NOMO-1 treated with dmso at 0.1 percent for 144 hours (cell line): ENCODE results near the gene SMAD7.
A peak's percentile ranks its signal among the peaks of the same experiment; 100 is the strongest.

ENCODE experiments used
- DNase-seq: peaks from one replicate; lab custom pipeline; 2025; ENCODE audit not compliant: unreplicated experiment; lab: John Stamatoyannopoulos, UW

The SMAD7 gene

GRCh38 chr18:48899558-48900174 is 51.1 kb downstream of the SMAD7 start:
- DNase-seq, result no peak

- no peak for DNase-seq
Observed at GRCh38 chr18:48898521-48898920, 52.2 kb downstream of the SMAD7 start.

DNA sequence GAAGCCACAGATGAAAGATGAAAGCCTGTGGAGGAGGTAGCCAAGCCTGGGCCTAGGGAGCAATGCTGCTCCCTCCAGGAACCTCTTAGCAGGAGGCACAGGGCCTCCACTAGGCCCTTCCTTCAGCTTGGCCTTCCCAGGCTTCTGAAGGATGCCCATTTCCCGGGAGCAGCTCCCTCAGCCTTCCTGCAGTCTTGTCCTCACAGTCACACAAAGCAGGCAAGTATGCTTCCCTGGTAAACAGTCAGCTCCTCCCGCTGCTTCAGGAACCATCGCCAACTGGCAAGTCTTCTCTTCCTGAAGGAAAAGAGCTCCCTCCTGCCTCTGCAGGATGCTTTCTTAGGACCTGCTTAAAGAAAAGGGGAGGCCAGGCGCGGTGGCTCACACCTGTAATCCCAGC is 53.2 kb downstream of the SMAD7 start:
- no peak for DNase-seq

DNA sequence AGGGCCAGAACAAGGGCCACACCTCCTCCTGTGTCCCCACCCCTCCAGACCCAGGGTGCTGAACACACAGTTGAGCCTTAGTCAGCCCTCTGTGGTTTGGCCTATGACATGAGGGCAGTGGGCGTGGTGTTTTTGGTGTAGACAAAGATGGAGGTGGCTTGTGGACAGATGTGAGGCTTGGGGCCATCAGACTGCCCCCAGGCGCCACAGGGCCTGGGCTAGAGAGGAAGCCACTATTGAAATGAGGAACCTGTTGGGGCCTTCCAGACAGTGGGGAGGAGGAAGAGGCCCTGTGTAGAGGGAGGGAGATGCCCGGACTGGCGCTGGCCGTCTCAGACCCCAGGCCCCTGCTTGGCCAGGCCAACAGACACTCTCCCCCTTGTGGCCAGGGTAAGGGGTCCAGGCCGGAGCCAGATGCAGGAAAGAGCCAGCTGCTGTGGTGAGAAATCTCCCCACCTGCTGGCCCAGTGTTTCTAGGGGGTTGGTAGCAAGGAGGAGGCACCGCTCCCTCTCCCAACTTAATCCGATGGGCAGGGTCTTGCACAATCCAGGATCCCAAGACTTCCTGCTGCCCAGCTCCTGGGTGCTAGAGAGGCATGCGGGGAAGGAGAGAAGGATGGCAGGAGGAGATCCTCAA is 53.8 kb downstream of the SMAD7 start:
- peak; percentile 100 for DNase-seq

DNA sequence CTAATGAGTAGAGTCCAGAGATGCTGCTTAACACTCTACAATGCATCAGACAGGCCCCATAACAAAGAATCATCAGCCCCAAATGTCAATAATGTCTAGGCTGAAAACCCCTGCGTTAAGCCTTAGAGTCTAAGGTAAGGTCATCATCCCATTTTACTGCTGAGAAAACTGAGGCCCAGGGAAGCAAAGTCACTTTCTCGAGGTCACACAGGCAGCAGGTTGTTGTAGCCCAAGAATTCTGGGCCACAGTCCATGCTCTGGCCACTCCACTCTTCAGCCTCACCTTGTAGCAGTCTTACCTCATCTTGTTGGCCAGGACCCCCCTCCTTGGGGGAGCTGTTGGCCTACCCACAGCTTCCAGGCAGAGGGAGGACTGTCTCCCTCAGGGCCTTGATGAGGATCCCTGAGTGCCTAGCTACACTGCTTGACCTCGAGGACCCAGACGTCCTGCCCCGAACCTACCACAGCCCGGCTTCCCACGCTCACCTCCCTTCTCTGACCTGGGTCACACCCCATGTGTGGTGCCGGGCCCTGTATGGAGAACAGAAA is 54.4 kb downstream of the SMAD7 start:
- DNase-seq, result no peak

DNA sequence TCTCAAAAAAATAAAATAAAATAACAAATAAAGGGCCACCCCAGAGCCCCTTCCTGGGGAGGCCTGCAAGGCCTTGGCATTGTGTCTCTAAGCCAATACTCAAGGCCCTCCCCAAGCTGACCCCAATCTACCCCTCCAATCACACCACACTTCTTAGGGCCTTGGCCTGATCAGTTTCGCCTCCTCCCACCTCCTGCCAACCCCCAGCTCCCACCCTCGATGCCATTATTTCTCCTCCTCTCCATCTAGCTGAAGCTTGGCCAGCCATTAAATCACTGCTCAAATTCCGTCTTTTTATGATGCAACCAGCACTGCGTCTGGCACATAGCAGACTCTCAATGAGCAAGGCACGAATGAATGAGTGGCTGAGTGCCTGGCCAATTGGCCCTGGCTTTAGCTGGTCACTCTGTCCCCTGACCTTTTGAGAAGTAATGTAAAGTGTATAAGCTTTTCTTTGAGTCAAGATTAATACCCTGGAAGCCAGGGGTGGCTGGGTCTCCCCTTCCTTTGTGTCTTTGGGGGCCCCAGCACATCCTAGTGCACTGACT is 55.9 kb downstream of the SMAD7 start:
- no peak for DNase-seq

GRCh38 chr18:48893608-48894600 is 56.9 kb downstream of the SMAD7 start:
- DNase-seq, result no peak

- no peak for DNase-seq
Observed at GRCh38 chr18:48893061-48893607, 57.6 kb downstream of the SMAD7 start.

- DNase-seq, result no peak
Observed at GRCh38 chr18:48892146-48892855, 58.5 kb downstream of the SMAD7 start.

GRCh38 chr18:48891721-48892120 is 59.0 kb downstream of the SMAD7 start:
- DNase-seq, result no peak

GRCh38 chr18:48889981-48890762 is 60.6 kb downstream of the SMAD7 start:
- DNase-seq, result no peak

DNA sequence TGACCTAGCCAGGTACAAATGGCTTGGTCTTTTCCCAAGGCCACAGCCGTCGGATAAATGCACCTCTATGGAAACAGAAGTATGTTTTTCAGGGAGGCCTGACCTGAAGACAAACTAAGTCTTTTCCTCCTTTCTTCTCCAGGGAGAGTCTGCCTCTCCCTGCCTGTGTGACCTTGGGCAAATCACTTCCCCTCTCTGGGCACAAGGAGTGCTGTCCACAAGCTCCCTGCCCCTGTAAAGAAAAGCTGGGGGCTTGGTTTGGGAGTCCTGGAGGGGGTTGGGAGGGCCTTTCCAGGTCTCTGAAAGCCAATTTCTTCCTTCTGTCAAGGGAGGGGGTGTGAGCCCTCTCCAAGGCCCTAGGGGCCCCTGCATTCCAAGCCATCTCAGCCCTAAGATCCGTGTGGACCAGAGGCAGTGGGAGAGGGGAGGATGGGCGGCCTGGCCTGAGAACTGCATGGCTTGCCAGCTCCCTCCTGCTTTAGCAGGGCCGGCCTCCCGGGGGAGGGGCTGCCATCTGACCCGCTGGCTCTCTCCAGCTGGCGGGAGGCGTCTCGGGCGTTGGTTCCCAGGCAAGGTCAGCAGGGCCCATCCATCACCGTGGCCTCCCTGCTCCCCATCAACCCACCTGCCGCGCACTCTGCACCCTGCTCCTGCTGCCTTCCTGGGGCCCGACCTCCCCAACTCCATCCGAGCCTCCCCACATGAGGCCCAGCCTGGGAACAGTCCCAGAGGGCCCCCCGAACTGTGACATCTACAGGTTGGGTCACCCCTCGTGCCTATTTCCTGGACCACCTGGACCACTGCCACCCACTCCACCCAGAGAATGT is 61.4 kb downstream of the SMAD7 start:
- DNase-seq, result no peak

DNA sequence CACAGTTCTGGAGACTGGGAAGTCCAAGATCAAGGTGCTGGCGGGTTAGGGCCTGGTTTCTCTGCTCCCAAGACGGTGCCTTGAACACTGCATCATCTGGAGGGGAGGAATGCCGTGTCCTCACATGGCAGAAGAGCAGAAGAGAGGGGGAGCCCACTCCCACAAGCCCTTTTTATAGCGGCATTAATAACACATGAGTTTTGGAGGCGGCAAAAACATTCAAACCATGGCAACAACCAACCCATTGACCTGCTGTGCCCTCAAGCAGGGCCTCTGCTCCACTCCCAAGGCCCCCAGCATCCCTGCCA is 62.0 kb downstream of the SMAD7 start:
- DNase-seq, result no peak

DNA sequence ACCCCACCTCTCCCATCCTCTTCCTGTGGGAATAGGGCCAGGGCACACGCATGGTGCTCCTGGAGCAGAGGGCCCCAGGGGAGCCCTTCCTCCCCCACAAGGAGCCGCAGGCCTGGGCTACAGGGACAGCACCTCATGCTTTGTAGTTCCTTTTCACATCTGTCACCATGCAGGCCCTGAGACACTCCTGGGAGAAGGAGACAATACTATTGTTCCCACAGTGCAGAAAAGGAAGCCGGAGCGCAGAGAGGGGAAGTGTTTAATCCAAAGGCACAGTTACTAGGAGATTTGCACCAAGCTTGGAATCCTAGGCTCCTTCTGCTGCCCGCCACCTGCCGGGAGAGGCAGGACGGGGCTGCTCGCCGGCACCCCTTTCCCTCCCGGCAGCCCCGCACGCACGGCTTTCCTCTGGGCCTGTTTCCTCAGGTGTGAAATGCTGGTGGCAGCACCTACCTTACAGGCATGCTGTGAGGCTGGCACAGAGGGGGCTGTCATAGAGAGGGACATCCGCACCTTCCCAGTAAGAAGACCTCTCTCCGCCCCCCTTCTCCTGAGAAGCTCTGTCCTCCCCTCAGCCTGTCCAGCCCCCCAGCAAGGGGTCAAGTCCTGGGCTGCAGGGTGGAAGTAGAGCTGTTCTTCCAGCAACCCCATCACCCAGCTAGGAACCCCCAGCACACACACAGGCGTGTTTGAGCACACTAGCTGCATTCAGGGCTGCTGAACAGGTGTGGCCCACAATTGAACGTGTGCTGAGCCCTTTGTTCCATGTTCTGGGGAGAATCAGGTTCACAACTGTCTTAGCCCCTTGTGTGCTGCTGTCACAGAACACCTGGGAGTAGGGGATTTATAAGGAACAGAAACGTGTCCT is 62.6 kb downstream of the SMAD7 start:
- DNase-seq, result no peak

DNA sequence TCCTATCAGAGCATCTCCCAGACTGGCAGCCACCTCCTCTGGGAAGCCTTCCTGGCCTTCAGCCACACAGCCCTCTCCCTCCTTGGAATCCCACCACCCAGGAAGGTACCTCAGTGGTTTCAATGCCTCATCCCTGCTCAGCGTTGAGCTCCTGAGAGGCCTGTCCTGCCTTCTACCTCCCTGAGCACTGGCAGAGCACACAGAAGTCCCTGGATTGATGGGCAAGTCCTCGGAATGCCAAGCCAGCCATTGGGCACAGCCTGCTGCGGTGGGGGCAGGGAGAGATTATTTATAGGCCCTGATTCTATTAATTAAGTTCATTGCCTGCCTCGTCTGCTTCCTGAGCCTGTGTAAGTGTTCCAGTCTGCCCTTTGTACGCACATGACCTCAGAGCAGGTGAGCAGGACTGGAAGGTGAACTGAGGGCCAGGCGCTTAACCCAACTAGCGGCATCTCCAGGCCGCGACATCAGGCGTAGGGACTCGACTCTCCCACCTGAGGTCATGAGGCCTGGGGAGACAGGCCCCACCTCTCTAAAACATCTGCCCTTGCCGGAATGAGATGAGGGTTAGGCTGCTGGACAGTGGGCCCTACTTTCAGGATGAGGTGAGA is 63.4 kb downstream of the SMAD7 start:
- DNase-seq, result no peak

- no peak for DNase-seq
Observed at GRCh38 chr18:48886520-48887293, 64.1 kb downstream of the SMAD7 start.

GRCh38 chr18:48885924-48886400 is 64.8 kb downstream of the SMAD7 start:
- no peak for DNase-seq
